Measurements from ENCODE around the gene MOB2.

MOB2 gene

GRCh38 chr11:1502954-1503707, 16.6 kb upstream of the MOB2 start:
- DNase-seq, result no peak

GRCh38 chr11:1502168-1502953, 15.8 kb upstream of the MOB2 start:
- DNase-seq, result no peak

GRCh38 chr11:1501421-1502167, 15.0 kb upstream of the MOB2 start:
- DNase-seq, result no peak

- DNase-seq, result no peak
Measured at GRCh38 chr11:1500466-1501420, 14.2 kb upstream of the MOB2 start.

GRCh38 chr11:1499899-1500298, 13.3 kb upstream of the MOB2 start:
- DNase-seq, result no peak

GRCh38 chr11:1499261-1499890, 12.8 kb upstream of the MOB2 start:
- no peak for DNase-seq

- DNase-seq, result no peak
Measured at GRCh38 chr11:1498262-1498661, 11.7 kb upstream of the MOB2 start.

- DNase-seq, result no peak
Measured at GRCh38 chr11:1497600-1497999, 11.0 kb upstream of the MOB2 start.

- DNase-seq, result no peak
Measured at GRCh38 chr11:1496761-1497095, 10.1 kb upstream of the MOB2 start.

GRCh38 chr11:1496091-1496760, 9.6 kb upstream of the MOB2 start:
- no peak for DNase-seq

GRCh38 chr11:1494650-1495049, 8.1 kb upstream of the MOB2 start:
- no peak for DNase-seq

- no peak for DNase-seq
Measured at GRCh38 chr11:1493650-1494244, 7.2 kb upstream of the MOB2 start.

- no peak for DNase-seq
Measured at GRCh38 chr11:1491379-1491778, 4.8 kb upstream of the MOB2 start.

- DNase-seq, result no peak
Measured at GRCh38 chr11:1490651-1491050, 4.1 kb upstream of the MOB2 start.

- DNase-seq, result no peak
Measured at GRCh38 chr11:1488575-1489180, 2.1 kb upstream of the MOB2 start.

- DNase-seq, result no peak
Measured at GRCh38 chr11:1487851-1488574, 1.4 kb upstream of the MOB2 start.

- no peak for DNase-seq
Measured at GRCh38 chr11:1487091-1487850, 692 bp upstream of the MOB2 start.

- no peak for DNase-seq
Measured at GRCh38 chr11:1485504-1485885, 1.1 kb downstream of the MOB2 start.

Measured in NCI-H446 treated with DMSO at 0.1 percent for 48 hours (cell line).